Kidney (tissue), 14 donors: ENCODE data around the gene NTN4. TPM values are rescaled to one million over a fixed set of nuclear protein-coding genes. Genes with fewer than 3 reads are reported as not detected.
"Not testable (repeated sequence)": the region's sequence is repeated elsewhere in the genome, so short reads cannot be mapped to it uniquely, and the experiment has no call there.

Experiments used
- DNase-seq, 5 donors: peaks; one replicate each; pipeline ENCODE4 v3.0.0-alpha.2; 2013 to 2020
- FAIRE-seq: peaks from 2 replicates; lab custom pipeline; 2012; peaks lifted over from hg19 to GRCh38; lab: Jason Lieb, UNC
- H3K27ac ChIP-seq, 2 donors: one replicate each; pipeline ENCODE4 v1.7.0; 2013; ENCODE audit warnings: low read depth in 2 of 2, low read length in 2 of 2, inconsistent platforms in 1 of 2
- H3K27me3 ChIP-seq: one replicate; pipeline ENCODE4 v1.7.1; 2013; ENCODE audit warnings: low read length, inconsistent platforms; ENCODE audit not compliant: control insufficient read depth, insufficient read depth
- H3K36me3 ChIP-seq, 3 donors: one replicate each; pipeline versions ENCODE4 v1.7.0 to v1.7.1; 2013; ENCODE audit warnings: low read length in 3 of 3, control low read depth in 1 of 3, inconsistent platforms in 1 of 3; ENCODE audit not compliant: insufficient read depth in 3 of 3, control insufficient read depth in 2 of 3
- H3K4me1 ChIP-seq, 3 donors: one replicate each; pipeline versions ENCODE4 v1.7.0 to v1.7.1; 2013; ENCODE audit warnings: low read length in 3 of 3, inconsistent platforms in 1 of 3, low read depth in 1 of 3; ENCODE audit not compliant: control insufficient read depth in 2 of 3, insufficient read depth in 2 of 3
- H3K4me3 ChIP-seq, 3 donors: one replicate each; pipeline versions ENCODE4 v1.7.0 to v1.8.1; 2013; ENCODE audit warnings: low read length in 3 of 3, control low read depth in 1 of 3, inconsistent platforms in 1 of 3
- H3K9ac ChIP-seq, 3 donors: one replicate each; pipeline versions ENCODE4 v1.7.0 to v1.7.1; 2013; ENCODE audit warnings: low read length in 3 of 3, control low read depth in 1 of 3, inconsistent platforms in 1 of 3
- H3K9me3 ChIP-seq, 3 donors: one replicate each; pipeline versions ENCODE4 v1.7.0 to v1.7.1; 2013; ENCODE audit warnings: low read length in 3 of 3, control low read depth in 1 of 3, inconsistent platforms in 1 of 3; ENCODE audit not compliant: control insufficient read depth in 2 of 3, insufficient read depth in 1 of 3
- intact Hi-C: fragments of 100-400 bp; cut with DNase I; formaldehyde crosslinking; loops from one replicate; pipeline ENCODE4 v1.11.1; 2022
- polyA plus RNA-seq: library from polyadenylated mRNA; stranded (reverse); fragments of 350-450 nt; fragmentation: Illumina TruSeq; extraction: RNeasy Lipid Tissue Mini Kit (QIAGEN cat#74804); gene quantifications from one replicate; pipeline ENCODE4 v1.2.3, GENCODE V29; 2014; ENCODE audit warnings: low read depth, low replicate concordance; ENCODE audit not compliant: insufficient read depth
- total RNA-seq: library from RNA; stranded (reverse); fragmentation: NEBNext Ultra II Directional; extraction: Animal tissue kit (Norgen Biotek cat#: 25700); gene quantifications from one replicate; pipeline ENCODE4 v1.2.1, GENCODE V29; 2021
- TF ChIP-seq, protein P1 (sequence below): IDR thresholded peaks from 3 replicates; pipeline ENCODE4 v1.5.1; 2012; ENCODE audit warnings: mild to moderate bottlenecking, moderate library complexity, borderline replicate concordance; ENCODE audit not compliant: insufficient read depth; ENCODE audit errors: extremely low read depth
- donor health status: control.
- donor health status: control.
- donor health status: control.
- donor health status: control.
- donor health status: control.
- donor health status: DM: yes; HTN: yes; CAD: no.
- donor health status: Normal renal cell carcinoma (clear cell type).

The NTN4 gene
- total and polyA plus RNA-seq, 2 donors from 2014 or later: 71.0 to 83.2 TPM

DNA sequence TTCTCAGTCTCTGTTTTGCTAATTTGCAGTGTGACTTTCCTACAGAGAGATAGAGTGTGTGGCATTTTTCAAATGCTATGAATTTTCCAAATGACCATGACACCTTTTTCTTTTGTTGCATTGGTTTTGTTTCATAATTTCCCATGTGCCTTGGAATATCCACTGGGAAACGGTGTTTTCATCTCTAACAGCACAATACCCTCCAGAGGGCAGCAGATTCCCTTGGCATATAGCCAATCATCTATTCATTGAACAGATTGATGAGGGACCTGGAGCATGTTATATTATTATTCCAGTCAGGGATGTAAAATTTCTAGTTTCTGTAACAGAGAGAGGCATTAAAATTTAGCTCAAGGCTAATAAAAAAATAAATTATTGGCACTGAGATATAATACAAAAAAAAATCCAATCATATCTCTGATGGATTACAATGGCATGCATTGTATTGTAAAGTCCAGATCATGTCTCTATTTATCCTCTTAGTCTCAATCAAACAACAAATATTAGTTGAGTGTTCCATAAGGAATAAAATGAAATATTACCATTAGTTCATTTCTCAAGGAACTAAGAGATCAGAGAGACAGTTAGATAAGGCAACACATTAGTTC, 29.6 kb upstream of the NTN4 start:
- Histone ChIP-seq H3K4me1 (peaks cover 0 to 4% (median 0%) of the 10 kb centered on the region in 3 donors), H3K27ac (no peak overlapping the region), H3K4me3 (no peak overlapping the region), H3K27me3 (no peaks in the 10 kb centered on the region), H3K9me3 (no peaks in the 10 kb centered on the region), H3K36me3 (no peaks in the 10 kb centered on the region), H3K9ac (no peak overlapping the region)
- FAIRE-seq (peak; percentile 63), DNase-seq (peak in 3 of 5 donors; percentile 15 to 59 (median 30))
- intact Hi-C loops: no loop called here
- TF ChIP-seq, protein P1, sequence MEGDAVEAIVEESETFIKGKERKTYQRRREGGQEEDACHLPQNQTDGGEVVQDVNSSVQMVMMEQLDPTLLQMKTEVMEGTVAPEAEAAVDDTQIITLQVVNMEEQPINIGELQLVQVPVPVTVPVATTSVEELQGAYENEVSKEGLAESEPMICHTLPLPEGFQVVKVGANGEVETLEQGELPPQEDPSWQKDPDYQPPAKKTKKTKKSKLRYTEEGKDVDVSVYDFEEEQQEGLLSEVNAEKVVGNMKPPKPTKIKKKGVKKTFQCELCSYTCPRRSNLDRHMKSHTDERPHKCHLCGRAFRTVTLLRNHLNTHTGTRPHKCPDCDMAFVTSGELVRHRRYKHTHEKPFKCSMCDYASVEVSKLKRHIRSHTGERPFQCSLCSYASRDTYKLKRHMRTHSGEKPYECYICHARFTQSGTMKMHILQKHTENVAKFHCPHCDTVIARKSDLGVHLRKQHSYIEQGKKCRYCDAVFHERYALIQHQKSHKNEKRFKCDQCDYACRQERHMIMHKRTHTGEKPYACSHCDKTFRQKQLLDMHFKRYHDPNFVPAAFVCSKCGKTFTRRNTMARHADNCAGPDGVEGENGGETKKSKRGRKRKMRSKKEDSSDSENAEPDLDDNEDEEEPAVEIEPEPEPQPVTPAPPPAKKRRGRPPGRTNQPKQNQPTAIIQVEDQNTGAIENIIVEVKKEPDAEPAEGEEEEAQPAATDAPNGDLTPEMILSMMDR: peak; percentile 58

DNA sequence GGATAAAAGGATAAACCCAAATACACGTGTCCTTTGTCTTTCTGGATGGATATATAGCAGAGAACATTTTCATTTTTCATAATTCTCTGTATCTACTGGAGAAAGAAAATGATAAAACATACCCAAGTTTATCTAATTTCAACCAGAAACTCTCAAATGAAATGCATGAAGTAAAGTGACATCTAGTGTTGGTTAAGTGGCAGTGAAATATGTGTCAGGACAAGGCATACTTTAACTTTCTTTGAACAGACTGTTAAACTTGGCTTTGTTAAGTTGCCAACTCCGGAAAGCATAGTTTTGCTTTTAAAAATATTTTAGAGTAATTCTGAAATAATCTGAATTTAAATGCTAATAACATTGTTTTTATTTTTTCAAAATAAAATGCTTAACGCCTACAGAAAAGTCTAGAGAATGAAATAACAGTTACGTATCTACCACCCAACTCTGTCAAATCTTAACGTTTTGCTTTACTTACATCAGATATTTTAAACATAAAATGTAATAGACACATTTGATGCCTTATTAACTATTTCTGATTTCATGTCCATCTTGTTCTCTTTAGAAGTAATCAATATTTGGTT, 25.2 kb upstream of the NTN4 start:
- intact Hi-C loops: no loop called here
- Histone ChIP-seq H3K4me1 (peaks cover 0 to 10% (median 0%) of the 10 kb centered on the region in 3 donors), H3K27ac (no peak overlapping the region), H3K9ac (no peak overlapping the region), H3K36me3 (no peaks in the 10 kb centered on the region), H3K4me3 (no peak overlapping the region), H3K27me3 (no peaks in the 10 kb centered on the region), H3K9me3 (no peaks in the 10 kb centered on the region)
- TF ChIP-seq, protein P1: peak; percentile 79
- FAIRE-seq (peak; percentile 98), DNase-seq (peak in 2 of 5 donors; percentile 51 to 70)

DNA sequence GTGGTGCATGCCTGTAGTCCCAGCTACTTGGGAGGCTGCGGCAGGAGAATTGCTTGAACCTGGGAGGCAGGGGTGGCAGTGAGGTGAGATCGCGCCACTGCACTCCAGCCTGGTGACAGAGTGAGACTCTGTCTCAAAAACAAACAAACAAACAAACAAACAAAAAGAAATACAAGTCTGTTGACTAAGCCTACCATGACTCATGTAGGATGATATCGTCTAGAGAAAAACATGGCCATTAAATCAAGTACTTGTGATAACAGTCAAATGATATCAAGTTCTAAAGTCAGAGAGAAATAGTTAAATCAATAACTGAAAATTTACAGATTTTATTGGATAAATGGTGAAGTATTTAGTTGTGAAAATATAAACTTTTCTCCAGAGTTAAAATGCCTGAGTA, 21.6 kb upstream of the NTN4 start:
- H3K4me3 ChIP-seq, DNase-seq, FAIRE-seq, H3K4me1 ChIP-seq, H3K36me3 ChIP-seq, H3K9ac ChIP-seq, H3K27ac ChIP-seq, intact Hi-C loops, H3K9me3 ChIP-seq, H3K27me3 ChIP-seq: not testable (repeated sequence)

DNA sequence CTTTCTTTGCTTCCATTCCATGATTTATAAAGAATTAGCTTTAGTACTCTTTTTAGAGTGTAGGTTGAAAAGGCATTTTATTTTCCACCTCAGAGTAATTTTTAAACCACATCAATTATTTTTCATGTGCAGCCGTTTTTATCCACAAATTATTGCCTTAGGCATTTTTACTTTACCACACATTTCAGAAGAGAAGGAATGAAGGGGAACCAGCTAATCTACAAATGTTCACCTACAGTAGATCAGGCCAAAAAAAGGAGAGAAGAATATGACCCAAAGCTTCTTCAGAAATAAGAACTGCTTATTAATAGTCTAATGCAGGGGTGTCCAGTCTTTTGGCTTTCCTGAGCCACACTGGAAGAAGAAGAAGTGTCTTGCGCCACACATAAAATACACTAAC, 19.8 kb upstream of the NTN4 start:
- Histone ChIP-seq H3K27me3 (no peaks in the 10 kb centered on the region), H3K9me3 (no peaks in the 10 kb centered on the region), H3K4me3 (no peak overlapping the region), H3K9ac (no peak overlapping the region), H3K4me1 (peaks cover 0 to 14% (median 2%) of the 10 kb centered on the region in 3 donors), H3K27ac (no peak overlapping the region), H3K36me3 (no peaks in the 10 kb centered on the region)
- TF ChIP-seq, protein P1: no peak
- DNase-seq: no peak
- intact Hi-C loops: no loop called here
- no peak for FAIRE-seq
